Thyroid gland (tissue), 4 donors: Measurements from ENCODE around the gene IL18RAP.

Experiments used
- POLR2A ChIP-seq, 2 donors: fragments of 450-650 bp; IDR thresholded peaks; one replicate each; pipeline ENCODE4 v1.6.1; 2017; ENCODE audit warnings: antibody characterized with exemption in 2 of 2, mild to moderate bottlenecking in 2 of 2, moderate library complexity in 1 of 2
- TF ChIP-seq, protein P1 (sequence below), 6 experiments: fragments of 200-600 bp in 3 of 6; fragments of 450-650 bp in 3 of 6; sonication (generic) in 3 of 6; IDR thresholded peaks; one replicate each; pipeline ENCODE4 v1.5.1; 2016 to 2019; ENCODE audit warnings: antibody characterized with exemption in 6 of 6, mild to moderate bottlenecking in 2 of 6, inconsistent platforms in 1 of 6, moderate library complexity in 1 of 6

DNA sequence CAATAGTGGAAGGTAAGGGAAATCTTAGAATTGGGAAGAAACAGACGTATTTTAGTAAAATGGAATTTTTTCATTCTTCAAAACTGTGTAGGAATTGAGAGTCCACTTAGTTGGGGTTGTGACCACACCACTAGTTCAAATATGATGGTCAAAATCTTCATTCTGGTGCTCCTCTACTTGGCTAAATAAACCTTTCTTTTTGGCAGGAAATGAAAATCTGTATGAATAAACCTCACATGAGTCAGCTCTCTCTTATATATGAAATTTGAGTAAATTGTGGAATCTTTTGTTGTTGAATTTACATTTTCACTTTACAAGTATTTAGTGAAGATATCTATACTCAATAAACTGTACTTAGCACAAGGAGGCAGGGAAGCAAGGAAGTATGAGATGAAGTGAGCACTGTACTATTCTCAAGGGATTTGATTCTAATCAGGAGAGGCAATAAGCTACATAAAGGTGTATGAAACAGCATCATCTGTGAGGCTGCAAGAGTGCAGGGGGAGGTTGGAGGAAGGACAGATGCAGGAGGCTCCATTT, 46.8 kb upstream of the IL18RAP start:
- no peak for TF ChIP-seq POLR2A (IDR thresholded peaks at IDR 0.05)
- TF ChIP-seq, protein P1, sequence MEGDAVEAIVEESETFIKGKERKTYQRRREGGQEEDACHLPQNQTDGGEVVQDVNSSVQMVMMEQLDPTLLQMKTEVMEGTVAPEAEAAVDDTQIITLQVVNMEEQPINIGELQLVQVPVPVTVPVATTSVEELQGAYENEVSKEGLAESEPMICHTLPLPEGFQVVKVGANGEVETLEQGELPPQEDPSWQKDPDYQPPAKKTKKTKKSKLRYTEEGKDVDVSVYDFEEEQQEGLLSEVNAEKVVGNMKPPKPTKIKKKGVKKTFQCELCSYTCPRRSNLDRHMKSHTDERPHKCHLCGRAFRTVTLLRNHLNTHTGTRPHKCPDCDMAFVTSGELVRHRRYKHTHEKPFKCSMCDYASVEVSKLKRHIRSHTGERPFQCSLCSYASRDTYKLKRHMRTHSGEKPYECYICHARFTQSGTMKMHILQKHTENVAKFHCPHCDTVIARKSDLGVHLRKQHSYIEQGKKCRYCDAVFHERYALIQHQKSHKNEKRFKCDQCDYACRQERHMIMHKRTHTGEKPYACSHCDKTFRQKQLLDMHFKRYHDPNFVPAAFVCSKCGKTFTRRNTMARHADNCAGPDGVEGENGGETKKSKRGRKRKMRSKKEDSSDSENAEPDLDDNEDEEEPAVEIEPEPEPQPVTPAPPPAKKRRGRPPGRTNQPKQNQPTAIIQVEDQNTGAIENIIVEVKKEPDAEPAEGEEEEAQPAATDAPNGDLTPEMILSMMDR (IDR thresholded peaks at IDR 0.05), result no peak
